Activated CD4-positive, CD25-positive, alpha-beta regulatory T cell treated with anti-CD3 and anti-CD28 coated beads, Interleukin-2, amount 50 U/mL, for 72 hours (primary cell): Measurements from ENCODE around the gene MYPOP.
A peak's percentile ranks its signal among the peaks of the same experiment; 100 is the strongest.

Source experiments
- DNase-seq: peaks from one replicate; pipeline ENCODE4 v3.0.0; 2021

MYPOP gene

DNA sequence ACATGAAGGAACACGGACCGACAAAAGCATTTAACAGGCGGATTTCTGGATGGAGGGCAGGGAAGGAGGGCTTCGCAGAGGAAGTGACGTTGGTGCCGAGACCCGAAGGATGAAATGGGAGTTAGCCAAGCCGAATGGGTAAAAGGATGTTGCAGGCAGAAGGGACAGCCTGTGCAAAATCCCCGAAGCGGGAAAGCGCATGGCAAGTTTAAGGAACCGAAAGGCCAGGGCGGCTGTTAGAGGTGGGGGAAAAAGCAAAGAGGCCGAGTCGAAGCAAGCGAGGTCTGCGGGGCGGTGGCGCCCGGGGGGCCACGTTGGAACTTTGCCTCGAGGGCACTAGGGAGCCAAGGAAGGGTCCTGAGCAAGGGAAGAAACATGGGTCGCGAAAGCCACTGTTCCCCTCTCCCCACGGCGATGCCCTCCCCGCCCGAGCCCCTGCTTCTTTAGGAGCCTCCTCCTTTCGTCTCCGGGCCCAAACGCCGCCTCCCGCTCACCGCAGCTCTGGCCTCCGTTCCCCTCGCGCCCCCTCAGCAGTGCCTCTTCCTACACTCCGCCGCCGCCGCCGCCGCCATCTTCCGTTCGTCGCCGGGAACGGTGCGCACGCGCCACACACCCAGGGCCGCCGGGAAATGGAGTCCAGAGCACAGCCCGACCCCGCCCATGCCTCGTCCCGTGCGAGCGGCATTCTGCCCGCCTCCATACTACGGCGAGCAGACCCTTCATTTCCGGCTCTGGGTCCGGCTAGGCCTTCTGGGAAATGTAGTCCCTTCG is 39.7 kb downstream of the MYPOP start, which contains the start of gene SYMPK:
Gene SYMPK, minus strand, starts transcription at position 584 of the 771 bp plus-strand sequence. CDS start 8,652 bp downstream, outside the sequence.
- DNase-seq: peak; percentile 98

DNA sequence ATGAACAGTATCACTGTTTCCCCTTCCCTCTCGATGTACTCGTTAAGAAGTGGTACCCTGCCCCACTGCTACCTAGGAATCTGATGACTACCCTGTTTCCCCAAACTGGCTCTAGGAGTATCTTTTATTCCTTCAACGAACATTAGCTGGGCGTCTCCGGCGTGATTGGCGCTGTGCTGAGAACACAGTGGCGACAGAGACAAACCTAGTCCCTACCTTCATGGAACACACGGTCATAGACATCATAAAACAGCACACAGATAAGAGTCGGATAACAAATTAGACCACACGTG is 40.2 kb downstream of the MYPOP start:
- no peak for DNase-seq

DNA sequence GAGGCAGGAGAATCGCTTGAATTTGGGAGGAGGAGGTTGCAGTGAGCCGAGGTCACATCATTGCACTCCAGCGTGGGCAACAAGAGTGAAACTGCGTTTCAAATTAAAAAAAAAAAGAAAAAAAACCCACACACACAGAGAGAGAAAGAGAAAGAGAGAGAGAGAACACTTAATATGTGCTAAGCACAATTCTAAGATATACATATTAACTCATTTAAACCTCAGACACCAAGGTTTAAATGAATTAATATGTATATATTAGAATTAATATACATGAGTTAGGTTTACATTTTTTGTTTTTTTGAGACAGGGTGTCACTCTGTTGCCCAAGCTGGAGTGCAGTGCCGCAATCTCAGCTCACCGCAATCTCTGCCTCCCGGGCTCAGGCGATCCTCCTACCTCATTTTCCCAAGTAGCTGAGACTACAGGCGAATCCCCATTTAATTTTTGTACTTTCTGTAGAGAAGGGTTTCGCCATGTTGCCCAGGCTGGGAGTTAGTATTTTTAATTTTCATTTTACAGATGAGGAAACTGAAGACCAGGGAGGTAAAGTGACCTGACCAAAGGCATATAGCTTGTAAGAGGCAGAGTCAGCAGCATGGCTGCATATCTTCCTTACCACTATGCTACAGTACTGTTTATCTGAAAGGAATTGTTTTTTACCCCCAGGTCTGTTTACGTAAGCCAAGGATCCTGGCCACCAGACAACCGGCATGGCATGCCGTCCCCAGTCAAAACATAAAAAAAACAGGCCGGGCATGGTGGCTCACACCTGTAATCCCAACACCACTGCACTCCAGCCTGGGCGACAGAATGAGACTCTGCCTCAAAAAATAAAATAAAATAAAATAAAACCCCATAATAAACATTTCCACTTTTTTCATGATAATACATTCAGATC is 41.8 kb downstream of the MYPOP start:
- no peak for DNase-seq

DNA sequence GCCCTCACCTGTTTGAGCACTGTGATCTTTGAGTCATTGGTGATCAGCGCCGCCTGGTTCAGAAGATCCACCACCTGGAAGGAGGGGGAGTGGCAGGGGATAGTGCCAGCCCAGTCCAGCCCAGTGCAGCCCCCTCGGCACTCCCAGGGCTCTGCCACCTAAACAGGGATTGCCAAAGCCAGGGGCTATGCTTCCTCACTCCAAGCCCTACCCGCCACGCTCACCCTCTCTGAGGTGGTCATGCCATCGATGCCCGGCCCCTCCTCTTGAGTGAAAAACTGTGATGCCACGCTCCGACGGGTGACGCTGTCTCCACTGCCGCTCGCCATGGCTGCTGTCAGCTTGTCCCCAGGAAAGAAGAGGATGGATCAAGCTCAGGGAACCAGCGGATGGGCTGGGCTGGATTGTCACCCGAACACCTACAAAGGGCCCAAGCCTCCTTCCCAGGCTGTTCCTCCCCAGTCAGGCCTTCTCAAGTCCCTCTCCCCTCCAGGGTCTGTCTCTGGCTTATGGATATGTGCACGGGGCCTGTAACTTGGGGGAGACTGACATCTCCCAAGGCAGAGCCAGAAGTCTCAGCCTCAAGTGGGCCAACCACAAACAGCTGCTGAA is 48.1 kb downstream of the MYPOP start:
- no peak for DNase-seq

DNA sequence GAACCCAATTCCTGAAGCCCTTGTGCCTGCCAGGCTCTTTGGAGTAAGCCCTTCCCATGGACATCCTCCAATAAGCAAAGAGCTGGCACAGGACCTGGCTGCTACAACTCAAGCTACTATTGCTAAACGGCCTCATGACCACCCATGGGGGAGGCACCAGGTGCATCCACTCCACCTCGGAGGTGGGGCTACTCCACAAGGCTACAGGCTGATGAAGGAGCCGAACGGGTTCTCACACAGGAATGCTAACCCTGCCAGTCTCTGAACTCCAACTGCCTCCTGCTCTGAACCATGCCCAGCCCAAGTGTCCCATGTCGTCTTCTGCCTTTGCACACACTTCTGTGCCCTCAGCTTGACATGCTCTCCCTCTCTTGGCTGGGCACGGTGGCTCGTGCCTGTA is 49.4 kb downstream of the MYPOP start:
- no peak for DNase-seq

DNA sequence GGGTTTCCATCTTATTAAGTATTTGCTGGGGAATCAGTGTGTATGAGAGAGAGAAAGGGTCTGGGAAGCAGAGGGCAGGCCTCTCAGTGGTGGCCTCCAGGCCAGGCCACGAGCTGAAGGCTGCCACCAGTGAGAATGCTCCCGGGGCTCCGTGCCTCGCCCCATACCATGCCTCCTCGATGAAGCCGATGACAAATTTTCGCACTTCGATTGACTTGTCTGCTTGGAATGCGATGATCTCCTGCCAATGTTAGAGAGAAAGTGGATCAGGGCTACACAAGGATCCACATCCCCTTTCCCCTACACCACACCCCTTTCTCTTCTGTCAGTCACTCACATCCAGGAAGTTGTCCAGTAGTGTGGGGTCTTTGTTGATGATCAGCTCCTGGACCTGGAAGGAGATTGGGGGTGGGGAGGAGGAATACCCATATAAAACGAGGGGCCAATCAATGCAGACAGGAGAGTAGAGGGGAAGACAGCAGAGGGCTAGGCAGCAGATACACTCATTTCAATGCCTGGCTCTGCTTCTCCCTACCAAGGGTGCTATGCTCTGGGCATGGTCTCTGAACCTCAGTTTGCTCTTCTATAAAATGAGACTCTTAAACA is 50.2 kb downstream of the MYPOP start:
- DNase-seq: no peak

DNA sequence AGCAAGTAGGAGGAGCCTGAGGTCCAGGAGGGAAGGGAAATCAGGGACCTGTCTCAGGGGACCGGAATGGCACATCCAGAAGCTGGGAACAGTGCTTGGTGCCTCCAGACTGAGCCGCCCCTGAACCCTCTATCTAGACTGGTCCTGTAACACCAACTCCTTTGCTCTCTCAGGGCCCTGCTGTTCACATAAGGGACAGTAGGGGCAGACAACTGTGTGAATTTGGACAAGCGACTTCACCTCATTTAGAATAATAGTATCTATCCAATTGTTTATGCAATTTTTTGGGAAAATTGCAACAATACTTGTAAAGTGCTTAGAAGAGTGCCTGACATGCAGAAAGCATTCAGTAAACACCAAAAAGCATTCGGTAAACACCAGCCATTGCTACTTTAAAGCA is 53.5 kb downstream of the MYPOP start:
- DNase-seq: no peak

DNA sequence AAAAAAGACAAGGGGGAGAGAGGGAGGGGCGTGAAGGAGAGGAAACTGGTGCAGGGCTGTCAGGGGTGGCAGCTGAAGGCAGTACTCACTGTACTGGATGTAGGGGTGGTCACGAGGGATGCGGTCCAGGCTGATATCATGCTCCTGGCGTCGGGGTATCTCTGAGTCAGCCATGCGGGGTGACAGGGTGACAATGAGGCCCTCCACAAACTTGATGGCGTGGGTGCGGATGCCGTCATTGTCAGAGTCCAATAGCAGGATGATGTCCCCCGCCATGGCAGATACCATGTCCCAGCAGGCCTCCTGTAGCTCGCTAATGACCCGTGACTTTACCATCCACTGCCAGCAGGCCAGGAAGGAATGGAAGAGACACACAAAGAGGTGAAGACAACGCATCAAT is 54.8 kb downstream of the MYPOP start:
- DNase-seq: no peak

DNA sequence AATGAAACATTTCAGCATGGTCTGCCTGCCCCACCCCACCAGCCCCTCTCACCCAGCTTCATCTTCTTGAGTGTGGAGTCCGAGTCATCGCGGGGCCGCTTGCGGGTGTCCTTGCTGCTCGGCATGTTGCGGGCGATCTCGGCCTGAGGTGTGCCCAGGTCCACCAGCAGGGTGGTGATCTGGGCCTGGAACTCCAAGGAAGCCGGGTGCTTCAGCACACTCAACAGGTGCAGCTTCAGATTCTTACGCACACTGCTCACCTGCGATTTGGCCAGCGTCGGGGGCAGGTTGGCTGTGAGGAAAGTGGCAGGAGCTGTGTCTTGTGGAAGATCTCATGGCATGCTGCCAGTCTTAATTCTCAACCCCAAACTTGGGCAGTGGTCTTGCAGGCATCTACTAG is 60.2 kb downstream of the MYPOP start:
- DNase-seq: no peak
